Rectal smooth muscle tissue (tissue), 1 donor: ENCODE measurements around the gene CENPW.

Experiments used
- H3K27ac ChIP-seq: one replicate; pipeline ENCODE4 v1.7.0; 2013; ENCODE audit warnings: low read depth, low read length, inconsistent platforms
- H3K27me3 ChIP-seq: one replicate; pipeline ENCODE4 v1.7.0; 2013; ENCODE audit warnings: low read length; ENCODE audit not compliant: control insufficient read depth, insufficient read depth
- H3K36me3 ChIP-seq: one replicate; pipeline ENCODE4 v1.7.0; 2013; ENCODE audit warnings: low read length; ENCODE audit not compliant: control insufficient read depth, insufficient read depth
- H3K4me1 ChIP-seq: one replicate; pipeline ENCODE4 v1.7.0; 2013; ENCODE audit warnings: low read length; ENCODE audit not compliant: control insufficient read depth, insufficient read depth
- H3K4me3 ChIP-seq: one replicate; pipeline ENCODE4 v1.7.0; 2013; ENCODE audit warnings: low read length
- H3K9ac ChIP-seq: one replicate; pipeline ENCODE4 v1.7.0; 2013; ENCODE audit warnings: low read length

The CENPW gene

DNA sequence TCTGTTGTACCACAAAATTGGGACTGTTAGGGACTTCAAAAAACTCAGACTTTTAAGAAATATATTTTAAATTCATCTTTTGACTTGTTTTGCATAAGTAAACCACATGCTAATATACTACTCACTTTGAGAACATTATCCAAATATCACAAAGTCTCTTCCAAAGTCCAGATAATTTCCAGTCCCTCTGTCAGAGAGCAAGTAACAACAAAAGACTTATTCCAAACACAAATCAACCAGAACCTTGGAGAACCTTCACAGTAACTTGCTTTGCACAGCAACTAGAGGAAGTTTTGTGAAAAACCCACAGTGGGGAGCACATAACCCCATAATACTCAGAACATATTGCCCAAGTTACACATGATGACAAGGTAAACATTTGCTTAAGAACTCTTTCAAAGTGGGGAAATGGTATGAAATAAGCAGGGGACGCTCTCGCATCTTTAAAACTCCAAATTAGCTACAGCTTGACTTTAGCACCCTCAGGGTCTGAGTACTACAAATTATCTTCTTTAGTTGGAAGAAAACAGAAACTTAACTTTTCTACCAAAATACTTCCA lies 37.8 kb downstream of the CENPW start:
- Histone ChIP-seq H3K4me1 (peaks cover 3% of the 10 kb centered on the region), H3K36me3 (no peaks in the 10 kb centered on the region), H3K9ac (no peak overlapping the region), H3K27ac (no peak overlapping the region), H3K4me3 (no peak overlapping the region), H3K27me3 (no peaks in the 10 kb centered on the region)

- H3K27ac ChIP-seq, result no peak overlapping the region
- peaks cover 3% of the 10 kb centered on the region for H3K4me1 ChIP-seq
- H3K9ac ChIP-seq, result no peak overlapping the region
- no peak overlapping the region for H3K4me3 ChIP-seq
- no peaks in the 10 kb centered on the region for H3K27me3 ChIP-seq
- H3K36me3 ChIP-seq, result no peaks in the 10 kb centered on the region
Observed at GRCh38 chr6:126380072-126380583, 40.2 kb downstream of the CENPW start.

GRCh38 chr6:126381498-126381897 lies 41.6 kb downstream of the CENPW start:
- peaks cover 3% of the 10 kb centered on the region for H3K4me1 ChIP-seq
- no peak overlapping the region for H3K27ac ChIP-seq
- H3K36me3 ChIP-seq, result no peaks in the 10 kb centered on the region
- no peak overlapping the region for H3K4me3 ChIP-seq
- no peaks in the 10 kb centered on the region for H3K27me3 ChIP-seq
- no peak overlapping the region for H3K9ac ChIP-seq

DNA sequence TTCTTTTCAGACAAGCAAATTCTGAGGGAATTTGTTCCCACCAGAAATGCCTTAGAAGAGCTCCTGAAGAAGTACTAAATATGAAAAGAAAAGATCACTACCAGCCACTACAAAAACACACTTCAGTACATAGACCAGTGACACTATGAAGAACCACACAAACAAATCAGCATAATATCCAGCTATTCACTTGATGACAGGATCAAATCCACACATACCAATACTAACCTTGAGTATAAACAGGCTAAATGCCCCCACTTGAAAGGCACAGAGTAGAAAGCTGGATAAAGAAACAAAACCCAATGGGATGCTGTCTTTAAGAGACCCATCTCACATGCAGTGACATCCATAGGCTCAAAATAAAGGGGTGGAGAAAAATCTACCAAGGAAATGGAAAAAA lies 43.3 kb downstream of the CENPW start:
- Histone ChIP-seq H3K36me3 (no peaks in the 10 kb centered on the region), H3K27me3 (no peaks in the 10 kb centered on the region), H3K9ac (no peak overlapping the region), H3K4me1 (no peaks in the 10 kb centered on the region), H3K4me3 (no peak overlapping the region), H3K27ac (no peak overlapping the region)

DNA sequence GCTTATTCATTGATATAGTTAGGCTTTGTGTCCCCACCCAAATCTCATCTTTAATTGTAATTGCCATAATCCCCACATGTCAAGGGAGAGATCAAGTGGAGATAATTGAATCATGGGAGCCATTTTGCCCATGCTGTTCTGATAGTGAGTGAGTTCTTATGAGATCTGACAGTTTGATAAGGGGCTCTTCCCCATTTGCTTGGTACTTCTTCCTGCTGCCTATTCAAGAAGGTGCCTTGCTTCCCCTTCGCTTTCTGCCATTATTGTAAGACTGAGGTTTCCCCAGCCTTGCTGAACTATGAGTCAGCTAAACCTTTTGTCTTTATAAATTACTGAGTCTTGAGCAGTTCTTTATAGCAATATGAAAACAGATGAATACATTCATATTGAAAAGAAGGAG lies 45.6 kb downstream of the CENPW start:
- no peak overlapping the region for H3K9ac ChIP-seq
- no peaks in the 10 kb centered on the region for H3K36me3 ChIP-seq
- H3K27ac ChIP-seq, result no peak overlapping the region
- no peak overlapping the region for H3K4me3 ChIP-seq
- H3K27me3 ChIP-seq, result no peaks in the 10 kb centered on the region
- no peaks in the 10 kb centered on the region for H3K4me1 ChIP-seq

- H3K27ac ChIP-seq, result no peak overlapping the region
- no peak overlapping the region for H3K4me3 ChIP-seq
- no peaks in the 10 kb centered on the region for H3K4me1 ChIP-seq
- H3K9ac ChIP-seq, result no peak overlapping the region
- no peaks in the 10 kb centered on the region for H3K36me3 ChIP-seq
- H3K27me3 ChIP-seq, result no peaks in the 10 kb centered on the region
Observed at GRCh38 chr6:126388104-126388598, 48.2 kb downstream of the CENPW start.

DNA sequence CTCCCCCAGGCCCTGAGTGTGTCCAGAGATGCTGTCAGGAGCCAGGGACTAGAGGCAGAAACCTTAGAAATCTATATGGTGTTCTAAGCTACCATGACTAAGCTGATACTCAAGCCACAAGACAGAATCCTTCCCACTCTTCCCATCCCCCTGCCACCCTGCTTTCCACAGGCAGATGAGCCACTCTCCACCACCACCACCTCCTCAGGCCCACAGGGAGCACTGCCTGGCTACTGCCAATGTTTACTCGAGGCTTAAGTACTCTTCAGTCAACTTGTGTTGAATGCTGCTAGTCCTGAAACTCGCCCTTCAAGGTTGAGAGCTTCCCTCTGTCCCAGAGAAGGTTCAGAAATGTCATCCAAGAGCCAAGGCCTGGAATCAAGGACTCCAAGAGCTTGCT lies 56.2 kb downstream of the CENPW start:
- H3K4me1 ChIP-seq, result no peaks in the 10 kb centered on the region
- H3K27me3 ChIP-seq, result no peaks in the 10 kb centered on the region
- H3K36me3 ChIP-seq, result no peaks in the 10 kb centered on the region
- H3K9ac ChIP-seq, result no peak overlapping the region
- H3K4me3 ChIP-seq, result no peak overlapping the region
- H3K27ac ChIP-seq, result no peak overlapping the region
